ENCODE results near the gene PKP3. TPM values are rescaled to one million over a fixed set of nuclear protein-coding genes. Genes with fewer than 3 reads are reported as not detected.
A peak's percentile ranks its signal among the peaks of the same experiment; 100 is the strongest.

PKP3 gene
- total and polyA plus RNA-seq, 2 donors from 2014 or later, result 1.9 to 3.6 TPM

DNA sequence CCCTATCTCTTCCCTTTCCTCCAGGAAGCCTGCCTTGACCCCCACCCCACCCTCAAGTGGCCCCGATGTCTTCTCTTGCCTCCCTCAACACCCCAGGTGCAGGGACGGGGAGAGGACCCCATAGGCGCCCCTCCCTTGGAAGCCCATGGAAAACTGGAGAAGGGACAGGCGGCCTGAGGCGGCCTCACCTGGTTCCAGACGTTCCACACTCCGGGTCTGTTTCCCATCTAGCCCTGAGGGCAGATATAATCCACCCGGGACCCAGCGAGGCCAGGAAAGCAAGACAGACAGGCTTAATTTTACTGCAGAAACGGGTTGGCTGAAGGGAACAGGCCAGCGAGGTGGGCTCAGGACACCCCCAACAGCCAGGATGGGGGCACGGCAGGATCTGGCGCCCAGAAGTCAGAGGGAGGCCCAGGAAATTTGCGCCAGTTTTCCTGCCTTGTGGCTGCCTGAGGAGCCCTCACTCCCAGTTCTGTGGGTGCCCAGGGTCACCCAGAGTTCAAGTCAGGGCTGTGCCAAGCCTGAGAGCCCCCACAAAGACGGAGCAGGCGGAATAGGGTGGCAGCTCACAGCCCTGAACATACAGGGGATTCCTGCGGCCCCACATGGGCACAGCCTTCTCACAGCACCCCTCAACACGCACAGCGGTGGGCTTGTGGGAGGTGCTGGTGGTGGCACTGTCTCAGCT lies 23.8 kb downstream of the PKP3 start:
- peak overlapping the region in 1 of 3 donors; percentile 51 for H3K9ac ChIP-seq (ENCODE audit: low read length in 3 of 3)
- no peaks in the 10 kb centered on the region for H3K36me3 ChIP-seq (ENCODE audit: control insufficient read depth in 2 of 3, insufficient read depth in 3 of 3, low read length in 3 of 3)

DNA sequence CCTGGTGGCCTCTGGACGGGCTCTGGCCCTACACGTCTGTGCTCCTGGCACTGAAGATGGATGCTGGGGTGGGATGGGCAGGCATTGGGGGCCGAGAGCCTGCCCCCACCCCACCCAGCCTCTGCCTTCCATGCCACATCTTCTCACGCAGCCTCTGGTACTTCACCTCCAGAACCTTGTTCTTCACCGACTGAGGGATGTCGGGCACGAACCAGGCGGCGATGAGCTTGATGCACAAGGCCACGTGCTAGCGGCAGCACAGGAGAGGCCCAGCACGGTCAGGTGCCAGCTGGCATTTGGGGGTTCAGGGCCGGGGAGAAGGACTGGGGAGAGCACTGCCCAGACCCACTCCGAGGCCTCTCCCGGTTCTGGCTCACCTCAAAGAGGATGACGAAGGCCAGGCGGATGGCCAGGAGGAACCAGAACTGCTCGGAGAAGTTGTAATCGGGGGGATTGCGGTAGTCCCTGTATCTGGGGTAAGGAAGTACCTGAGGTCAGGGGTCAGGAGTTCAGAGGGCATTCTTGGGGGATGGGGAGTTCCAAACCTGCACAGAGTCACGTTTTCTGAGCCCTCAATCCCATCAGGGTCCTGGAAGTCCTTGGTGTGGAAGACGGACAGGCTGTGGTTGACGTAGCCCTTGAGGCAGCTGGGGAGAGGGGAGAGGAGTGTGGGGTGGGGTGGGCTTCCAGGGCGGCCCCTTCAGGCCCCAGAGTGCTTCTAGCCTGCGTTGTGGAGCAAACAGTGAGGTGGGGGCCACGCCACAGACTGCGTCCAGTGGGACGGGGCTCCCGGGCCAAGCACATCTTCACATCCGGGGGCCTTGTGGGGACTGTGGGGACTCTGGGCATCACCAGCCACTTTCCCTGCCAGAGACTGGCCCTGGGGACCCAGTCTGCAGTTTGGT lies 24.6 kb downstream of the PKP3 start:
- FAIRE-seq (no peak), DNase-seq (no peak)
- intact Hi-C loops (cut with DNase I), result no loop called here
- TF ChIP-seq, protein P1, sequence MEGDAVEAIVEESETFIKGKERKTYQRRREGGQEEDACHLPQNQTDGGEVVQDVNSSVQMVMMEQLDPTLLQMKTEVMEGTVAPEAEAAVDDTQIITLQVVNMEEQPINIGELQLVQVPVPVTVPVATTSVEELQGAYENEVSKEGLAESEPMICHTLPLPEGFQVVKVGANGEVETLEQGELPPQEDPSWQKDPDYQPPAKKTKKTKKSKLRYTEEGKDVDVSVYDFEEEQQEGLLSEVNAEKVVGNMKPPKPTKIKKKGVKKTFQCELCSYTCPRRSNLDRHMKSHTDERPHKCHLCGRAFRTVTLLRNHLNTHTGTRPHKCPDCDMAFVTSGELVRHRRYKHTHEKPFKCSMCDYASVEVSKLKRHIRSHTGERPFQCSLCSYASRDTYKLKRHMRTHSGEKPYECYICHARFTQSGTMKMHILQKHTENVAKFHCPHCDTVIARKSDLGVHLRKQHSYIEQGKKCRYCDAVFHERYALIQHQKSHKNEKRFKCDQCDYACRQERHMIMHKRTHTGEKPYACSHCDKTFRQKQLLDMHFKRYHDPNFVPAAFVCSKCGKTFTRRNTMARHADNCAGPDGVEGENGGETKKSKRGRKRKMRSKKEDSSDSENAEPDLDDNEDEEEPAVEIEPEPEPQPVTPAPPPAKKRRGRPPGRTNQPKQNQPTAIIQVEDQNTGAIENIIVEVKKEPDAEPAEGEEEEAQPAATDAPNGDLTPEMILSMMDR (IDR thresholded peaks at IDR 0.05; ENCODE audit: borderline replicate concordance, extremely low read depth, insufficient read depth), result no peak
- Histone ChIP-seq H3K4me1 (ENCODE audit: control insufficient read depth in 2 of 3, insufficient read depth in 2 of 3, low read depth in 1 of 3, low read length in 3 of 3) (peaks cover 0 to 20% (median 6%) of the 10 kb centered on the region in 3 donors), H3K9me3 (ENCODE audit: control insufficient read depth in 2 of 3, insufficient read depth in 1 of 3, low read length in 3 of 3) (no peaks in the 10 kb centered on the region), H3K36me3 (ENCODE audit: control insufficient read depth in 2 of 3, insufficient read depth in 3 of 3, low read length in 3 of 3) (no peaks in the 10 kb centered on the region), H3K27me3 (ENCODE audit: control insufficient read depth, insufficient read depth, low read length) (no peaks in the 10 kb centered on the region), H3K4me3 (ENCODE audit: low read length in 3 of 3) (no peak overlapping the region), H3K9ac (ENCODE audit: low read length in 3 of 3) (no peak overlapping the region), H3K27ac (ENCODE audit: low read depth in 2 of 2, low read length in 2 of 2) (no peak overlapping the region)

More for the DNA sequence above, 23.8 kb downstream of the PKP3 start:
- Histone ChIP-seq H3K27ac (ENCODE audit: low read depth in 2 of 2, low read length in 2 of 2) (peak overlapping the region in 1 of 2 donors; percentile 37), H3K4me3 (ENCODE audit: low read length in 3 of 3) (peak overlapping the region in 1 of 3 donors; percentile 64), H3K4me1 (ENCODE audit: control insufficient read depth in 2 of 3, insufficient read depth in 2 of 3, low read depth in 1 of 3, low read length in 3 of 3) (peaks cover 0 to 27% (median 6%) of the 10 kb centered on the region in 3 donors), H3K9me3 (ENCODE audit: control insufficient read depth in 2 of 3, insufficient read depth in 1 of 3, low read length in 3 of 3) (no peaks in the 10 kb centered on the region), H3K27me3 (ENCODE audit: control insufficient read depth, insufficient read depth, low read length) (no peaks in the 10 kb centered on the region)
- no peak for DNase-seq
- intact Hi-C loops (cut with DNase I), result no loop called here
- FAIRE-seq, result no peak
- TF ChIP-seq, protein P1 (IDR thresholded peaks at IDR 0.05; ENCODE audit: borderline replicate concordance, extremely low read depth, insufficient read depth), result no peak

DNA sequence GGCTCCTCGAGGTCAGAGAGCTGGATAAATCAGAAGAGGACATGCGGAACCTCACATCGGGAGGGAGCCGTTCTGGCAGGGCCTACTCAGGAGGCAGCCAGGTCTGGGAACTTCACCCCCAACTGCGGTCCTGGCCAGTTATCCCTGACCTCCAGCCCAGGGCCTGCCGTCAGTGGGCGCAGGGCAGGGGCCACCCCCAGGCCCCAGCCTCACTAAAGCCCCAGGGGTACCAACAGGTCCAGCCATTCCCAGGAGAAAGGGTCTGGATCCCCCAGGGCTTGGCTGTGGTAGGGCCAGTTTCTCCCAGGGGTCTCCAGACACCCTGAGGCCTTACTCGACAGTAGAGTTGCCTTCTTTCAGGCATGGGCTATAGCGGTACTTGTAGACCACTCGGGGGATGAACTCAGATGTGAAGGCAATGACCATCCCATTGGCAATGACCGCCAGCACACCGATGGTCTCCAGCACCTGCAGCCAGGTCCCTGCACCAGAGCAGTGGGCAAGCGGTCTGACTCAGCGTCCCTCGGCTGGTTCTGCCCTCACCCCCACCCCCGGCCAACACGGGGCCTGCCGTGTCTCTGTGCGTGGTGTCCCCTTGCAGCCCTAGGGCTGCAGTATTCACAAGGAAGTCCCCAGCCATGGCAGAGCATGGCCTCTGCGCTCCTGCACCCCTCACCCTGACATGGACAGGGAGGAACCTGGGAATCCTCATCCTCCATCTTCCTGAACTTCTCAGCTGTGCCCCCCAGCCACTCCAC lies 25.4 kb downstream of the PKP3 start:
- H3K9ac ChIP-seq (ENCODE audit: low read length in 3 of 3), result no peak overlapping the region
- H3K27ac ChIP-seq (ENCODE audit: low read depth in 2 of 2, low read length in 2 of 2), result no peak overlapping the region
- H3K4me1 ChIP-seq (ENCODE audit: control insufficient read depth in 2 of 3, insufficient read depth in 2 of 3, low read depth in 1 of 3, low read length in 3 of 3), result peaks cover 0 to 18% (median 6%) of the 10 kb centered on the region in 3 donors
- intact Hi-C loops (cut with DNase I), result no loop called here
- DNase-seq (no peak), FAIRE-seq (no peak)
- no peaks in the 10 kb centered on the region for H3K36me3 ChIP-seq (ENCODE audit: control insufficient read depth in 2 of 3, insufficient read depth in 3 of 3, low read length in 3 of 3)
- no peaks in the 10 kb centered on the region for H3K9me3 ChIP-seq (ENCODE audit: control insufficient read depth in 2 of 3, insufficient read depth in 1 of 3, low read length in 3 of 3)
- no peaks in the 10 kb centered on the region for H3K27me3 ChIP-seq (ENCODE audit: control insufficient read depth, insufficient read depth, low read length)
- TF ChIP-seq, protein P1 (IDR thresholded peaks at IDR 0.05; ENCODE audit: borderline replicate concordance, extremely low read depth, insufficient read depth), result no peak
- no peak overlapping the region for H3K4me3 ChIP-seq (ENCODE audit: low read length in 3 of 3)
